HepG2 (cell line): Measurements from ENCODE around the gene CTNNBL1. TPM values are rescaled to one million over a fixed set of nuclear protein-coding genes. Genes with fewer than 3 reads are reported as not detected.
A peak's percentile ranks its signal among the peaks of the same experiment; 100 is the strongest.

Experiments
- GTF3A ChIP-seq: sonication (generic); formaldehyde crosslinking; conservative IDR thresholded peaks from 2 replicates; pipeline ENCODE4 v1.4.0; 2020; ENCODE audit warnings: mild to moderate bottlenecking, missing genetic modification reagents
- GZF1 ChIP-seq: sonication (generic); formaldehyde crosslinking; IDR thresholded peaks from 2 replicates; pipeline ENCODE4 v1.5.1; 2020; ENCODE audit warnings: mild to moderate bottlenecking, missing genetic modification reagents
- HMG20A ChIP-seq: IDR thresholded peaks from 2 replicates; pipeline ENCODE4 v1.6.1; 2016; ENCODE audit warnings: borderline replicate concordance
- HOXA9 ChIP-seq: sonication (generic); formaldehyde crosslinking; IDR thresholded peaks from 2 replicates; pipeline ENCODE4 v1.8.1; 2022; ENCODE audit warnings: missing genetic modification reagents, mild to moderate bottlenecking, moderate library complexity, borderline replicate concordance
- MIER3 ChIP-seq: IDR thresholded peaks from 2 replicates; pipeline ENCODE4 v1.6.1; 2016; ENCODE audit warnings: missing compliant biosample characterization, borderline replicate concordance
- MTF2 ChIP-seq: sonication (generic); formaldehyde crosslinking; IDR thresholded peaks from 2 replicates; pipeline ENCODE4 v1.5.0; 2020; ENCODE audit warnings: missing genetic modification reagents, borderline replicate concordance
- POGZ ChIP-seq: sonication (generic); formaldehyde crosslinking; IDR thresholded peaks from 2 replicates; pipeline ENCODE4 v1.4.0; 2020; ENCODE audit warnings: mild to moderate bottlenecking, missing genetic modification reagents
- SRSF4 ChIP-seq: fragments of 200-400 bp; formaldehyde crosslinking; IDR thresholded peaks from one replicate; pipeline ENCODE4 v1.6.1; 2018; ENCODE audit warnings: mild to moderate bottlenecking, low read depth, low read length, moderate library complexity; ENCODE audit not compliant: poor library complexity, severe bottlenecking
- TOPORS ChIP-seq: sonication (generic); formaldehyde crosslinking; IDR thresholded peaks from 2 replicates; pipeline ENCODE4 v1.8.0; 2023; ENCODE audit warnings: mild to moderate bottlenecking, missing genetic modification reagents
- TRIM24 ChIP-seq: sonication (generic); formaldehyde crosslinking; IDR thresholded peaks from 2 replicates; pipeline ENCODE4 v1.8.0; 2022; ENCODE audit warnings: mild to moderate bottlenecking, missing genetic modification reagents
- ZNF180 ChIP-seq: sonication (generic); formaldehyde crosslinking; IDR thresholded peaks from 2 replicates; pipeline ENCODE4 v1.4.0; 2020; ENCODE audit warnings: low read depth, missing genetic modification reagents, borderline replicate concordance
- ZNF550 ChIP-seq: sonication (generic); formaldehyde crosslinking; IDR thresholded peaks from 2 replicates; pipeline ENCODE4 v1.4.0; 2020; ENCODE audit warnings: mild to moderate bottlenecking, missing genetic modification reagents, borderline replicate concordance
- ZNF841 ChIP-seq: sonication (generic); formaldehyde crosslinking; IDR thresholded peaks from 2 replicates; pipeline ENCODE4 v1.8.1; 2023; ENCODE audit warnings: missing genetic modification reagents, borderline replicate concordance
- ZSCAN9 ChIP-seq: IDR thresholded peaks from 2 replicates; pipeline ENCODE4 v1.6.1; 2016; ENCODE audit warnings: borderline replicate concordance
- polyA plus RNA-seq, 8 experiments: library from polyadenylated mRNA; depleted of rRNA in 3 of 8; stranded (reverse) in 7 of 8; unstranded in 1 of 8; fragments of >200 nt; fragmentation: Illumina TruSeq in 4 of 8; extraction: Trizol in 4 of 8; gene quantifications; 2 replicates each; pipeline versions ENCODE4 v1.2.1 to v1.2.3, GENCODE V29; 2011 to 2016; ENCODE audit warnings: low read depth in 4 of 8, missing spikeins in 1 of 8, mixed read lengths in 1 of 8; ENCODE audit not compliant: insufficient read depth in 1 of 8
- total RNA-seq, 5 experiments: library from RNA; depleted of rRNA; stranded (reverse); fragments of >200 nt; fragmentation: Illumina TruSeq; extraction: Trizol; gene quantifications; 2 replicates each; pipeline ENCODE4 v1.2.3, GENCODE V29; 2016; ENCODE audit warnings: low read depth in 1 of 5
- TF ChIP-seq, protein P1 (sequence below): fragments of 450-650 bp; IDR thresholded peaks from 2 replicates; pipeline ENCODE4 v1.6.1; 2017
- TF ChIP-seq, protein P2 (sequence below): IDR thresholded peaks from 2 replicates; pipeline ENCODE4 v1.6.1; 2016
- TF ChIP-seq, protein P3 (sequence below): sonication (generic); formaldehyde crosslinking; IDR thresholded peaks from 2 replicates; pipeline ENCODE4 v1.4.0; 2020; ENCODE audit warnings: mild to moderate bottlenecking, missing genetic modification reagents
- TF ChIP-seq, protein P4 (sequence below): sonication (generic); formaldehyde crosslinking; IDR thresholded peaks from 2 replicates; pipeline ENCODE4 v1.4.0; 2020; ENCODE audit warnings: mild to moderate bottlenecking, missing genetic modification reagents, borderline replicate concordance
- TF ChIP-seq, protein P5 (sequence below): sonication (generic); formaldehyde crosslinking; IDR thresholded peaks from 2 replicates; pipeline ENCODE4 v1.4.0; 2020; ENCODE audit warnings: mild to moderate bottlenecking, missing genetic modification reagents

The CTNNBL1 gene
- total and polyA plus RNA-seq, 2 of the 13 experiments (the other 11 are each of a cell fraction or from before 2014, with no cell fraction given): 49.3 to 94.6 TPM

DNA sequence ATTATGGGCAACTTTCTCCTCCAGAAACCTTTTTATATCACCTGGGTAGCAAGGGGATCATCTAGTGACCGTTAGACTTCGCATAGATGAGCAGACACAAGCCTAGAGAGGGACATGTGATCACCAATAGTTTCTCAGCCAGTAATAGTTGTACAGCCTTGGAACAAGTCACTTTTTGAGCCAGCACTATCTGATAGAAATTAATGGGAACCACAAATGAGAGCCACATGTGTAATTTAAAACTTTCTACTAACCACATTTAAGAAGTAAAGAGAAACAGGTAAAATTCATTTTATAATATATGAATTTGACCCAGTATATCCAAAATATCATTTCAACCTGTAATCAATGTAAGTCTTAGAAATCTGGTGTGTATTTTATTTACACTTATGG, 592 bp upstream of the CTNNBL1 start (continued):
- TF ChIP-seq, protein P1, sequence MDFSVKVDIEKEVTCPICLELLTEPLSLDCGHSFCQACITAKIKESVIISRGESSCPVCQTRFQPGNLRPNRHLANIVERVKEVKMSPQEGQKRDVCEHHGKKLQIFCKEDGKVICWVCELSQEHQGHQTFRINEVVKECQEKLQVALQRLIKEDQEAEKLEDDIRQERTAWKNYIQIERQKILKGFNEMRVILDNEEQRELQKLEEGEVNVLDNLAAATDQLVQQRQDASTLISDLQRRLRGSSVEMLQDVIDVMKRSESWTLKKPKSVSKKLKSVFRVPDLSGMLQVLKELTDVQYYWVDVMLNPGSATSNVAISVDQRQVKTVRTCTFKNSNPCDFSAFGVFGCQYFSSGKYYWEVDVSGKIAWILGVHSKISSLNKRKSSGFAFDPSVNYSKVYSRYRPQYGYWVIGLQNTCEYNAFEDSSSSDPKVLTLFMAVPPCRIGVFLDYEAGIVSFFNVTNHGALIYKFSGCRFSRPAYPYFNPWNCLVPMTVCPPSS: no peak
- TF ChIP-seq TOPORS (CRISPR knock-in tag) (no peak), ZNF841 (CRISPR knock-in tag) (no peak), MIER3 (CRISPR knock-in tag) (peak; percentile 18; the same call in 1 of the 2 replicates), MTF2 (CRISPR knock-in tag) (no peak), ZNF550 (CRISPR knock-in tag) (no peak), POGZ (no peak), GZF1 (CRISPR knock-in tag) (0 out of 2 replicates have a peak, but pooled peaks have one; percentile 1), HMG20A (CRISPR knock-in tag) (0 out of 2 replicates have a peak, but pooled peaks have one; percentile 9), GTF3A (CRISPR knock-in tag) (no peak), HOXA9 (CRISPR knock-in tag) (0 out of 2 replicates have a peak, but pooled peaks have one; percentile 8), TRIM24 (no peak), ZNF180 (CRISPR knock-in tag) (no peak), SRSF4 (no peak), ZSCAN9 (CRISPR knock-in tag) (no peak)
- TF ChIP-seq, protein P2, sequence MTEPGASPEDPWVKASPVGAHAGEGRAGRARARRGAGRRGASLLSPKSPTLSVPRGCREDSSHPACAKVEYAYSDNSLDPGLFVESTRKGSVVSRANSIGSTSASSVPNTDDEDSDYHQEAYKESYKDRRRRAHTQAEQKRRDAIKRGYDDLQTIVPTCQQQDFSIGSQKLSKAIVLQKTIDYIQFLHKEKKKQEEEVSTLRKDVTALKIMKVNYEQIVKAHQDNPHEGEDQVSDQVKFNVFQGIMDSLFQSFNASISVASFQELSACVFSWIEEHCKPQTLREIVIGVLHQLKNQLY: no peak
- TF ChIP-seq, protein P3, sequence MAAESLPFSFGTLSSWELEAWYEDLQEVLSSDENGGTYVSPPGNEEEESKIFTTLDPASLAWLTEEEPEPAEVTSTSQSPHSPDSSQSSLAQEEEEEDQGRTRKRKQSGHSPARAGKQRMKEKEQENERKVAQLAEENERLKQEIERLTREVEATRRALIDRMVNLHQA (CRISPR knock-in tag): no peak
- TF ChIP-seq, protein P4, sequence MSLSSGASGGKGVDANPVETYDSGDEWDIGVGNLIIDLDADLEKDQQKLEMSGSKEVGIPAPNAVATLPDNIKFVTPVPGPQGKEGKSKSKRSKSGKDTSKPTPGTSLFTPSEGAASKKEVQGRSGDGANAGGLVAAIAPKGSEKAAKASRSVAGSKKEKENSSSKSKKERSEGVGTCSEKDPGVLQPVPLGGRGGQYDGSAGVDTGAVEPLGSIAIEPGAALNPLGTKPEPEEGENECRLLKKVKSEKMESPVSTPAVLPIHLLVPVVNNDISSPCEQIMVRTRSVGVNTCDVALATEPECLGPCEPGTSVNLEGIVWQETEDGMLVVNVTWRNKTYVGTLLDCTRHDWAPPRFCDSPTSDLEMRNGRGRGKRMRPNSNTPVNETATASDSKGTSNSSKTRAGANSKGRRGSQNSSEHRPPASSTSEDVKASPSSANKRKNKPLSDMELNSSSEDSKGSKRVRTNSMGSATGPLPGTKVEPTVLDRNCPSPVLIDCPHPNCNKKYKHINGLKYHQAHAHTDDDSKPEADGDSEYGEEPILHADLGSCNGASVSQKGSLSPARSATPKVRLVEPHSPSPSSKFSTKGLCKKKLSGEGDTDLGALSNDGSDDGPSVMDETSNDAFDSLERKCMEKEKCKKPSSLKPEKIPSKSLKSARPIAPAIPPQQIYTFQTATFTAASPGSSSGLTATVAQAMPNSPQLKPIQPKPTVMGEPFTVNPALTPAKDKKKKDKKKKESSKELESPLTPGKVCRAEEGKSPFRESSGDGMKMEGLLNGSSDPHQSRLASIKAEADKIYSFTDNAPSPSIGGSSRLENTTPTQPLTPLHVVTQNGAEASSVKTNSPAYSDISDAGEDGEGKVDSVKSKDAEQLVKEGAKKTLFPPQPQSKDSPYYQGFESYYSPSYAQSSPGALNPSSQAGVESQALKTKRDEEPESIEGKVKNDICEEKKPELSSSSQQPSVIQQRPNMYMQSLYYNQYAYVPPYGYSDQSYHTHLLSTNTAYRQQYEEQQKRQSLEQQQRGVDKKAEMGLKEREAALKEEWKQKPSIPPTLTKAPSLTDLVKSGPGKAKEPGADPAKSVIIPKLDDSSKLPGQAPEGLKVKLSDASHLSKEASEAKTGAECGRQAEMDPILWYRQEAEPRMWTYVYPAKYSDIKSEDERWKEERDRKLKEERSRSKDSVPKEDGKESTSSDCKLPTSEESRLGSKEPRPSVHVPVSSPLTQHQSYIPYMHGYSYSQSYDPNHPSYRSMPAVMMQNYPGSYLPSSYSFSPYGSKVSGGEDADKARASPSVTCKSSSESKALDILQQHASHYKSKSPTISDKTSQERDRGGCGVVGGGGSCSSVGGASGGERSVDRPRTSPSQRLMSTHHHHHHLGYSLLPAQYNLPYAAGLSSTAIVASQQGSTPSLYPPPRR (CRISPR knock-in tag): no peak
- TF ChIP-seq, protein P5, sequence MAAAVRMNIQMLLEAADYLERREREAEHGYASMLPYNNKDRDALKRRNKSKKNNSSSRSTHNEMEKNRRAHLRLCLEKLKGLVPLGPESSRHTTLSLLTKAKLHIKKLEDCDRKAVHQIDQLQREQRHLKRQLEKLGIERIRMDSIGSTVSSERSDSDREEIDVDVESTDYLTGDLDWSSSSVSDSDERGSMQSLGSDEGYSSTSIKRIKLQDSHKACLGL (CRISPR knock-in tag): no peak
